Mesenteric fat pad (tissue), 1 donor: ENCODE measurements around the gene SH3RF3. TPM values are rescaled to one million over a fixed set of nuclear protein-coding genes. Genes with fewer than 3 reads are reported as not detected.

Experiments
- DNase-seq: peaks from one replicate; pipeline ENCODE4 v3.0.0-alpha.2; 2020; ENCODE audit warnings: low spot score
- total RNA-seq: library from RNA; stranded (reverse); fragmentation: NEBNext Ultra II Directional; extraction: Animal tissue kit (Norgen Biotek cat#: 25700); gene quantifications from one replicate; pipeline ENCODE4 v1.2.1, GENCODE V29; 2021
- donor health status: DM: yes; HTN: yes; CAD: no.

Gene SH3RF3
- total RNA-seq, 1 donor from 2014 or later = 20.4 TPM

- DNase-seq = no peak
Observed at GRCh38 chr2:109513230-109513629, 384.2 kb downstream of the SH3RF3 start.

GRCh38 chr2:109513749-109514588, 385.0 kb downstream of the SH3RF3 start:
- no peak for DNase-seq

DNA sequence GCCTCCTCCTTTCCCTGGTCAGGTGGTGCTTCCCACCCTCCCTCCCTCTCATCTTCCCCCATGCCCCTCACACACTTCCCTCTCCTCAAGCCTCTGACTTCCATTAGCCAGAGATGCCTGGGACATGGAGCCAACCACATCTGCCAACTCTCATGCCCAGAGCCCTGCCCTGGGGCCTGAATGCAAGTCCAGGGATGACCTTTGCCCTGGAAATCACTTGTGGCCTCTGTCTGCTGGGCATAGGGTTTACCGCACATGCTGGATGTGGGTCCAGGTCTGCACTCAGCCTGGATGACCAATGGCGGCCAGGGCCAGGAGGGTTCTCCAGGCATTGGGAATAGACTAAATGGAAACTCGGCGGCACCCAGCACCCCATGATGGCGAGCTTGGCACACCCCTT, 385.9 kb downstream of the SH3RF3 start:
- DNase-seq = no peak

GRCh38 chr2:109516445-109517117, 387.6 kb downstream of the SH3RF3 start:
- no peak for DNase-seq

- DNase-seq = no peak
Observed at GRCh38 chr2:109517118-109517889, 388.3 kb downstream of the SH3RF3 start.

DNA sequence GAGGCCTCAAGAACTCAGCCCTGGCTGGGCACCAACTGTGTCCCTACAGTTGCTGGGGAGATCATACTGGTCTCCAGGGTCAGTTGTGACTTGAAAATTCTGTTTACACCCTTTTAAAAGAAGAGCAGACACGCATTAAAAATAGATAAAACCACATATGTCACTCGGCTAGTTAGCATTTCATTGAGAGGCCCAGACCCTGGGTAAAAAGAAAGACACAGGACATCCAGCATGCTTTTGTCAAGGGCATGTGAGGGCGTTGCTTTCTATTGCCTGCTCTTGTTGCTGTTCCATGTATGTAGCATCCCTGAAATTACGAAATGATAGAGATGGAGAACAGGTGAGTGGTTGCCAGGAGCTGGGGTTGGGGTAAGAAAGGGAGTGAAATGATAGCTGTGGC, 390.5 kb downstream of the SH3RF3 start:
- no peak for DNase-seq

DNA sequence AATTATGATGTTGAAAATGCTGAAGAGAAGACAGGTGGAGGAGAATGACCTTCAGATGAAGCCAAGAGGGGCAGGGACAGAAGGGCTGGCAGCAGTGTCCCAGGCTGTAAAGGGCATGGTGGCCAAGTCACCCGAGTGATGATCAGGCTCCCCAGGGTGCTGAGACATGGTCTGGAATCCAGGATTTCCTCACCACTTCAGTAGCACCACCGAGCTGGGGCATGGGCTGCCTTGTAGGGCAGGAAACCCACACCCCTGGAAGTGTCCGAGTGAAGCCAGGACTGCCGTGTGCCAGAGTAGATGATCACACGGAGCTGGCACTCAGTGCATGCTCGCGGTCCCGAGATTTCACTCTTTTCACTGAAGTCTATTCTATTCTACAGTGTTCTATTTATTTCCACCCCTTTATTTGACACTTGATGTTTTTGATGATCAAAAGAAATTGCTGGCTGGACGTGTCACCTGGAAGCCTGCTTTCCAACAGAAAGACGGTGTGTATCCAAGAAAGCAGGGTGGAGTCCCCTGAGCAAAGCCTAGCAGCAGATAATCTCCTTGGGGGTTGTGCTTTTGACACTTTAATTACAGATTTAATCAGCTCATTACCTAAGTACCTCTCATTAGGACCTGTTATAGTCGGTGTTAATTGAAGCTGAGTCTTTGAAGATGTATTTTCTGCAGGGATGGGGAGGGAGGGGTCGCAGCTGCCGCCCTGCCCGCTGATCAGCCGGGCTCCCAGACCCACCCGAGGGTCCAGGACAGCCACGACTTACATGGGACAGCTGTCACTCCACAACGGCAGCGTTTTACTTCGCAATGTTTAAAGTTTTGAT, 392.4 kb downstream of the SH3RF3 start:
- no peak for DNase-seq

DNA sequence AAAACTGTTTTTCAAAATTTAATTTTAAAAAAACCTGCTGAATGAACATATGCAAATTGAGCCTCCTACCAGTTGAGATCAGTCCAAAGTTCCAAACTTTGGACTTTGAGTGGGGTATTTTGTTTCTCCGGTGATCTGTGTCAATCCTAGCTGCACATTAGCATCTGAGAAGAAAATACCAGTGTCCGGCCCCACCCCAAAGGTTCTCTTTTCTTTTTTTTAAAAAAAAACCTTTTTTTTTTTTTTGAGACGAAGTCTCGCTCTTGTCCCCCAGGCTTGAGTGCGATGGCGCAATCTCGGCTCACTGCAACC, 393.0 kb downstream of the SH3RF3 start:
- DNase-seq = no peak

DNA sequence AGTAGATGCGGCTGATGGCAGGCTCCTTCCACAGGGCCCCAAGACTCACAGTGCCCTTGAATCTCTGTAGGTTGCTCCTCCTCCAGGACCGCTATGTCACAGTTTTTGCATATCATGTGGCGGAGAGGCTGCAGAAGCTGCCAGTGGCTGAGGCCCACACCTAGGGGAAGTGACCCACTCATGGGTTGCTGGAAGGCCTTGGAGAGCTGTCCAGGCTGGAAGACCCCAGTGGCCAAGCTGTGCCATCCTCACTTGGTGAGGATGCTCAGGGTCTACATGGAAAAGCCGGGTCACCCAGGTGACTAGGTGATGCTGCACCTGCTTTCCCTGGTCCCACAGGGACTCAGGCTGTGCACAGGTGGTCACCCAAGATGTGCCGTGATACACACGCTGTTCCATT, 394.1 kb downstream of the SH3RF3 start:
- DNase-seq = no peak

- DNase-seq = no peak
Observed at GRCh38 chr2:109523536-109524361, 394.7 kb downstream of the SH3RF3 start.

- peak; percentile 11 for DNase-seq
Observed at GRCh38 chr2:109525836-109526235, 396.8 kb downstream of the SH3RF3 start.

- peak; percentile 37 for DNase-seq
Observed at GRCh38 chr2:109526442-109526970, 397.5 kb downstream of the SH3RF3 start.

DNA sequence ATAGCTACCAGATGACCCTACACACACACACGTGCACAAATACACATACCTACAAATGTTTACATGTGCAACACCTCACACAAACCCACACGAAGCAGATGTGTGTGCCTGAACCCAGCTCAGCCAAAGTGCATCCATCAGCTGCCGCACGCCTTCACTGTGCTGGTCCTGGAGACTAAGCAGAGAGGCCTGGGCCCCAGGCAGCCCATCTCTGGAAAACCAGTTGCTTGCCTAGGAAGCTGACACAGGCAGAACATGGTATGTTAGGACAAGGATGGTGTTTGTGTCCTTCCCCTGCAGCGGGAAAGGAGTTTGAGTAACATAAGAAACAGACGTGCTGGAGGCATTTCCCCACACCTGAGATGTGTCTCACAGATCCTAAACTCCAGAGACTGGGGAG, 398.1 kb downstream of the SH3RF3 start:
- DNase-seq = peak; percentile 62

DNA sequence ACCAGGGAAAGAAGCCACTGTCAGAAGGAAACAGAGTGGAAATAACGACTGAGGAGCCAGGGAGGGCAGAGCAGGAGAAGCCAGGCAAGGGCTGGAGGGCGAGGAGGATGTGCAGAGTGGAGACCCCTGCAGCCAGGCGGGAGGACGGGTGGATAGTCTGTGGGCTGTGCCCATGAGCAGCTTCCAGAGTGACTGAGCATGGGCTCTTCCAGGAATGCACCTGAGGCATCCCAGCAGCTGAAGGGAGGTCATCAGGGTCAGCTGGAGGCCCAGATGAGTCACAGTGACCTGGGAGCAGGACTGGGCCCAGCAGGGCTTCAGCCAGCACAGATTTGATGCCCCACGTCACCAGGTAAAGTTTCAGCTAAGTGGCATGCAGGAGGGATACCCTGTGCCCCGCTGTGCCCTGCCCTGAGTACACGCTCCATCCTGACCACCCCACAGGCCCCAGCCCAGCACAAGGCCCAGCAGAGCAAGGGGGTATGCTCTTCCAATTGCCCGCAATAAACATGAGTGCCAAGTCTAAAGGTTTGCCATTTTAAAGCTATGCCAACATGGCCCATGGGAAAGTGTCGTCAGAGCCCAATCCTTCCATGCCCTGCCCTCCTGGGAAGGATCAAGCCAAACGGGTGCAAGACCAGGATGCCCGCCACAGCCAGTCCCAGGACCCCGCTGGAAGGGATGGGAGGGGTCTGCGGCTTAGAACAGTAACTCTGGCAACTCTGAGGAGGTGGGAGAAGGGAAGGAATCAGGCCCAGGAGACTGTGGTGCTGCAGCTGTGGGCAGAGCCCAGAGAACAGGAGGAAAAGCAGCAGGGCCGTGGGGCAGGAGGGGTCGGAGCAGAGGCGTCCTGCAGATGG, 399.1 kb downstream of the SH3RF3 start:
- peak; percentile 62 for DNase-seq

GRCh38 chr2:109528811-109529501, 400.0 kb downstream of the SH3RF3 start:
- peak; percentile 85 for DNase-seq

- DNase-seq = peak; percentile 71
Observed at GRCh38 chr2:109529532-109530449, 400.8 kb downstream of the SH3RF3 start.

DNA sequence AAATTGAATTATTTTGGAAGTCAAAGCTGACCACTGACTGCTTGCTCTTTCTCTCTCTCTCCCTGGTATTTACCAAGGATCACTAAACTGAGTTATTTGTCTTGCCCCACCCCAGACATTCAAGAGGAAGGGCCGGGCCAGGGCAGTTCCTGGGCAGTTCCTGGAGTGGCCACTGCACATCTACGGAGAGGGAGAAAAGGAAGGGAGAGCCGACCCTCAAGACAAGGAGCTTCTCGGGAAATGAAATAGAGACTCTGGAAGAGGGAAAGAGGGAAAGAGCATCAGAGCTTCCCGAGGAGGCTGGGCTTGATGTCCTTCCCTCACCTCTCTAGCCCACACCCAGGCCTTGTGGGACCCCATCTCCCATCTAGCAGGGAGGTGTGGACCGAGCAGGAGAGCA, 401.7 kb downstream of the SH3RF3 start:
- peak; percentile 41 for DNase-seq
